ENCODE measurements around the gene GBP7.

The GBP7 gene

DNA sequence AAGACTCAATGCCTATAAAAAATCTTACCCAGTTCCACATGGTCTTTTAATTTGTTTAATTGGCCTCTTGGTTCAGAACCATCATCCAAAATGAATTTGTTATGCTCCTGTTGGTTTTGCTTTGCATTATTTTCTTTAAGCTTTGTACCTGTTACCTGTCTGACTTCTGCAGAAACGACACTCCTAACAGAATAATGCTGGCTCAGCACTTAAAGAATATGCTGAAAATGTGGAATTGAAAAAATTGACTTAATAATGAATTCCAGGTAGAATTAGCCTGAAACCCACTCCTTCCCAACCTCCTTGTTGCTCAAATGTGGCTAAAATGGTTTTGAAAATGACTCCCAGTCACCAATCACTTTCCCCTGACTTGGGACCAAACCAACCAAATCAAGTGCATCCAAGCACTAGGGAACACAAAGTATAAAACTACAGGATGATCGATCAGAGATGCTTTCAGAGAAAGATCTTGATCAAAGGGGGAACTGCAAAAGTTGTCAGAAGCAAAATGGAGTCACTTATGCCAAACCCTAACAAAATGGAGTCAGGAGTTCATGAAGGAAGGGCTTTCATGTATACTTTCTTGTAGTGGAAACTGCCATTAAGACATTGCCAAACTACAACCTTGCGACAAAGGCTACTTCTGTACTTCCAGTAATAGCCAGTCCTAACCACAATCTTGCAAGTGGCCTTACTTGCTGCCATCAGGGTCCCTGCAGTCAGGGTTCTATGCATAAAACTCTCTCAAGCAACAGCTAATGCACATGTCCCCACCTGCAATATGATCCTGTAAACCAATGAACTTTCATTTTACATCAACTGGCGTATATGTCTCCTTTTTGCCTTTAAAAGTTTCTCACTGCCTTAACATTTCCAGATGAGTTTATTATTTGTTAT, 5.4 kb downstream of the GBP7 start:
- H3K4me3 ChIP-seq (replicated peaks; ENCODE audit: low read depth, low read length) = no peak overlapping the region
- TF ChIP-seq, protein P1, sequence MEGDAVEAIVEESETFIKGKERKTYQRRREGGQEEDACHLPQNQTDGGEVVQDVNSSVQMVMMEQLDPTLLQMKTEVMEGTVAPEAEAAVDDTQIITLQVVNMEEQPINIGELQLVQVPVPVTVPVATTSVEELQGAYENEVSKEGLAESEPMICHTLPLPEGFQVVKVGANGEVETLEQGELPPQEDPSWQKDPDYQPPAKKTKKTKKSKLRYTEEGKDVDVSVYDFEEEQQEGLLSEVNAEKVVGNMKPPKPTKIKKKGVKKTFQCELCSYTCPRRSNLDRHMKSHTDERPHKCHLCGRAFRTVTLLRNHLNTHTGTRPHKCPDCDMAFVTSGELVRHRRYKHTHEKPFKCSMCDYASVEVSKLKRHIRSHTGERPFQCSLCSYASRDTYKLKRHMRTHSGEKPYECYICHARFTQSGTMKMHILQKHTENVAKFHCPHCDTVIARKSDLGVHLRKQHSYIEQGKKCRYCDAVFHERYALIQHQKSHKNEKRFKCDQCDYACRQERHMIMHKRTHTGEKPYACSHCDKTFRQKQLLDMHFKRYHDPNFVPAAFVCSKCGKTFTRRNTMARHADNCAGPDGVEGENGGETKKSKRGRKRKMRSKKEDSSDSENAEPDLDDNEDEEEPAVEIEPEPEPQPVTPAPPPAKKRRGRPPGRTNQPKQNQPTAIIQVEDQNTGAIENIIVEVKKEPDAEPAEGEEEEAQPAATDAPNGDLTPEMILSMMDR (IDR thresholded peaks at IDR 0.05; ENCODE audit: low read length, missing control alignments) = no peak
- DNase-seq (ENCODE audit: low read depth) = no peak

DNA sequence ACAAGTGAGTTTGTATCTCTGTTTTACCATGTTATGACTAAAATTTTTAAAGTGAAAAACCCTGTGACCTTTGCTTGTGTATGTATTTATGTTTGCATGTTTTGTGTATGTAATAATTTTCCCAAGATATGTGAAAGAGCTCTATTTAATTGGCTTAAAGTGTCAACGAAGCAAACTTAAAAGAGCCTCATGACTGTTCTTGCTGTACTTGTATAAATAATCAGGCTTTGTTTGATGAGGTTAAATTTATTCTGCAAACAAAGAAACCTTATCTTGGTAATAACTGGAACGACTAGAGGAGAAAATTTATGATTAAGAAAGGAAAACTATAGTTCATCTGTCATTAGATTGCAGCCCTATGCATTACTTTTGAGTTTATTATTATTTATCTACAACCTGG, 6.6 kb downstream of the GBP7 start:
- DNase-seq (ENCODE audit: low read depth) = no peak
- TF ChIP-seq, protein P1 (IDR thresholded peaks at IDR 0.05; ENCODE audit: low read length, missing control alignments) = no peak
- H3K4me3 ChIP-seq (replicated peaks; ENCODE audit: low read depth, low read length) = no peak overlapping the region

GRCh38 chr1:89167590-89168230, 8.1 kb downstream of the GBP7 start:
- H3K4me3 ChIP-seq (replicated peaks; ENCODE audit: low read depth, low read length) = no peak overlapping the region
- TF ChIP-seq, protein P1 (IDR thresholded peaks at IDR 0.05; ENCODE audit: low read length, missing control alignments) = no peak
- peak; percentile 23 for DNase-seq (ENCODE audit: low read depth)

DNA sequence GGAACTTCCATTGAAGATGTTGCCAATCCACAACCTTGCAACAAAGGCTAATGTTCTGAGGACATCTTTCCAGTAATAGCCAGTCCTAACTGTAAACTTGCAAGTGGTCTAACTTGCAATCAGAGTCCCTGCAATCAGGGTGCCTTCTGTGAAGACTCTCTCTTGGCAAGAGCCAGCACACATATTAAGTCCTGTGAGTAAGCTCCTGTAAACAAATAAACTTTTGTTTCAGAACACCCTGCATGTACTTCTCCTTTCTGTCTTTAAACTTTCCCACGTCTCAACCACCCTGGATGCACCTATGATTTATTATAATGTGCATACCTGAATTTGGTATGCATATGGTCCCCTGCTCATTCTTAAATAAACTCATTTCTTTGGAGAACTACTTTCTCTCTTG, 9.1 kb downstream of the GBP7 start:
- TF ChIP-seq, protein P1 (IDR thresholded peaks at IDR 0.05; ENCODE audit: low read length, missing control alignments) = no peak
- DNase-seq (ENCODE audit: low read depth) = no peak
- H3K4me3 ChIP-seq (replicated peaks; ENCODE audit: low read depth, low read length) = no peak overlapping the region

- DNase-seq (ENCODE audit: low read depth) = no peak
- TF ChIP-seq, protein P1 (IDR thresholded peaks at IDR 0.05; ENCODE audit: low read length, missing control alignments) = no peak
- H3K4me3 ChIP-seq (replicated peaks; ENCODE audit: low read depth, low read length) = no peak overlapping the region
Observed at GRCh38 chr1:89165811-89166210, 10.0 kb downstream of the GBP7 start.

DNA sequence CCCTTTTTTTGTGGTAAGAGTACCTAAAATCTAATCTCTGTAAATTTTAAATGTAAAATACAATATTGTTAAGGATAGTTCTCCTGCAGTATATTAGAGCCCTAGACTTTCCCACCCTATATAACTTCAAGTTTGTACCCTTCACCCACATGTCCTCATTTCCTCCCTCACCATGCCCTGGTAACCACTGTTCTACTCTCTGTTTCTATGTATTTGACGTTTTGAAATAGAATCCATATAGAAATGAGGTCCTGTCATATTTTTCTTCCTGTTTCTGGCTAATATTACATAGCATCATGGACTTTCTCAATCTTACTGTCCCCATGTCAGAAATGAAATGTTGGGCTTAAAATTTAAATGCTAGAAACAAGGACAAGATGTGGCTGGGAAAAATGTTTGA, 24.8 kb downstream of the GBP7 start:
- TF ChIP-seq, protein P1 (IDR thresholded peaks at IDR 0.05; ENCODE audit: low read length, missing control alignments) = no peak
- no peak for DNase-seq (ENCODE audit: low read depth)
- no peak overlapping the region for H3K4me3 ChIP-seq (replicated peaks; ENCODE audit: low read depth, low read length)

All from fibroblast of pulmonary artery (primary cell).